ENCODE data around the gene LIPC. TPM values are rescaled to one million over a fixed set of nuclear protein-coding genes. Genes with fewer than 3 reads are reported as not detected.

Gene LIPC
- total and polyA plus RNA-seq, 4 donors: 0.38 to 0.93 (median 0.52) TPM; not detected in 1

GRCh38 chr15:58545307-58546065, 113.7 kb downstream of the LIPC start:
- Histone ChIP-seq H3K4me3 (ENCODE audit: low read length in 2 of 2) (no peak overlapping the region), H3K4me1 (ENCODE audit: control insufficient read depth in 1 of 2, insufficient read depth in 2 of 2, low read length in 2 of 2) (peaks cover 0 to 4% of the 10 kb centered on the region in 2 donors), H3K27ac (ENCODE audit: low read depth in 1 of 2, low read length in 2 of 2) (no peak overlapping the region), H3K36me3 (ENCODE audit: control insufficient read depth in 1 of 2, insufficient read depth in 2 of 2, low read length in 1 of 2) (no peaks in the 10 kb centered on the region), H3K27me3 (ENCODE audit: control insufficient read depth in 1 of 2, insufficient read depth in 2 of 2, low read length in 1 of 2) (no peaks in the 10 kb centered on the region), H3K9me3 (ENCODE audit: control insufficient read depth, low read length) (no peaks in the 10 kb centered on the region)
- intact Hi-C loops (cut with DNase I): loop anchor here in 1 of 2 donors (5.0 kb wide), 1 partner anchor 98 kb away; no protein-coding TSS in a partner anchor
- 93 to 96% methylated on average over 18 of the region's 18 CpGs for WGBS, 2 donors
- ATAC-seq (ENCODE audit: low FRiP score) (no peak), DNase-seq (no peak)

- ATAC-seq (ENCODE audit: low FRiP score): no peak
- Histone ChIP-seq H3K9me3 (ENCODE audit: control insufficient read depth, low read length) (no peaks in the 10 kb centered on the region), H3K27me3 (ENCODE audit: control insufficient read depth in 1 of 2, insufficient read depth in 2 of 2, low read length in 1 of 2) (no peaks in the 10 kb centered on the region), H3K27ac (ENCODE audit: low read depth in 1 of 2, low read length in 2 of 2) (no peak overlapping the region), H3K36me3 (ENCODE audit: control insufficient read depth in 1 of 2, insufficient read depth in 2 of 2, low read length in 1 of 2) (no peaks in the 10 kb centered on the region), H3K4me3 (ENCODE audit: low read length in 2 of 2) (no peak overlapping the region), H3K4me1 (ENCODE audit: control insufficient read depth in 1 of 2, insufficient read depth in 2 of 2, low read length in 2 of 2) (peaks cover 0 to 4% of the 10 kb centered on the region in 2 donors)
- WGBS, 2 donors: 90 to 93% methylated on average over 9 of the region's 9 CpGs
- intact Hi-C loops (cut with DNase I): loop anchor here in 1 of 2 donors (5.0 kb wide), 1 partner anchor 99 kb away; no protein-coding TSS in a partner anchor
- DNase-seq: no peak
Measured at GRCh38 chr15:58546066-58546591, 114.3 kb downstream of the LIPC start.

- peak; percentile 77 to 83 for DNase-seq
- intact Hi-C loops (cut with DNase I): loop anchor here (1.0 to 5.0 kb wide), 2 partner anchors 56 to 100 kb away; no protein-coding TSS in a partner anchor
Measured at GRCh38 chr15:58546635-58547627, 115.1 kb downstream of the LIPC start.

GRCh38 chr15:58547628-58548307, 116.0 kb downstream of the LIPC start:
- WGBS, 2 donors: 91 to 92% methylated on average over 9 of the region's 9 CpGs
- no peaks in the 10 kb centered on the region for H3K9me3 ChIP-seq (ENCODE audit: control insufficient read depth, low read length)
- intact Hi-C loops (cut with DNase I): loop anchor here (1.0 to 5.0 kb wide), 2 partner anchors 56 to 100 kb away; no protein-coding TSS in a partner anchor
- H3K4me3 ChIP-seq (ENCODE audit: low read length in 2 of 2): no peak overlapping the region
- H3K27ac ChIP-seq (ENCODE audit: low read depth in 1 of 2, low read length in 2 of 2): peak overlapping the region in 1 of 2 donors; percentile 25
- no peaks in the 10 kb centered on the region for H3K27me3 ChIP-seq (ENCODE audit: control insufficient read depth in 1 of 2, insufficient read depth in 2 of 2, low read length in 1 of 2)
- peaks cover 0 to 4% of the 10 kb centered on the region in 2 donors for H3K4me1 ChIP-seq (ENCODE audit: control insufficient read depth in 1 of 2, insufficient read depth in 2 of 2, low read length in 2 of 2)
- DNase-seq (no peak), ATAC-seq (ENCODE audit: low FRiP score) (no peak)
- no peaks in the 10 kb centered on the region for H3K36me3 ChIP-seq (ENCODE audit: control insufficient read depth in 1 of 2, insufficient read depth in 2 of 2, low read length in 1 of 2)

More at GRCh38 chr15:58546635-58547627, 115.1 kb downstream of the LIPC start:
- 27 to 30% methylated on average over 13 of the region's 13 CpGs for WGBS, 2 donors
- no peak overlapping the region for H3K4me3 ChIP-seq (ENCODE audit: low read length in 2 of 2)
- peaks cover 0 to 4% of the 10 kb centered on the region in 2 donors for H3K4me1 ChIP-seq (ENCODE audit: control insufficient read depth in 1 of 2, insufficient read depth in 2 of 2, low read length in 2 of 2)
- no peaks in the 10 kb centered on the region for H3K27me3 ChIP-seq (ENCODE audit: control insufficient read depth in 1 of 2, insufficient read depth in 2 of 2, low read length in 1 of 2)
- no peaks in the 10 kb centered on the region for H3K9me3 ChIP-seq (ENCODE audit: control insufficient read depth, low read length)
- H3K27ac ChIP-seq (ENCODE audit: low read depth in 1 of 2, low read length in 2 of 2): peak overlapping the region in 1 of 2 donors; percentile 75
- no peaks in the 10 kb centered on the region for H3K36me3 ChIP-seq (ENCODE audit: control insufficient read depth in 1 of 2, insufficient read depth in 2 of 2, low read length in 1 of 2)
- peak; percentile 70 for ATAC-seq (ENCODE audit: low FRiP score)

- DNase-seq (no peak), ATAC-seq (ENCODE audit: low FRiP score) (no peak)
- Histone ChIP-seq H3K27ac (ENCODE audit: low read depth in 1 of 2, low read length in 2 of 2) (no peak overlapping the region), H3K36me3 (ENCODE audit: control insufficient read depth in 1 of 2, insufficient read depth in 2 of 2, low read length in 1 of 2) (no peaks in the 10 kb centered on the region), H3K4me3 (ENCODE audit: low read length in 2 of 2) (no peak overlapping the region), H3K9me3 (ENCODE audit: control insufficient read depth, low read length) (no peaks in the 10 kb centered on the region), H3K27me3 (ENCODE audit: control insufficient read depth in 1 of 2, insufficient read depth in 2 of 2, low read length in 1 of 2) (no peaks in the 10 kb centered on the region), H3K4me1 (ENCODE audit: control insufficient read depth in 1 of 2, insufficient read depth in 2 of 2, low read length in 2 of 2) (peaks cover 0 to 4% of the 10 kb centered on the region in 2 donors)
- intact Hi-C loops (cut with DNase I): loop anchor here in 1 of 2 donors (5.0 kb wide), 1 partner anchor 101 kb away; no protein-coding TSS in a partner anchor
- 94 to 98% methylated on average over 25 to 26 of the region's 26 CpGs for WGBS, 2 donors
Measured at GRCh38 chr15:58548308-58549012, 116.7 kb downstream of the LIPC start.

- DNase-seq: peak in 1 of 2 donors; percentile 45
- WGBS, 2 donors: 90 to 94% methylated on average over 12 of the region's 12 CpGs
- Histone ChIP-seq H3K4me1 (ENCODE audit: control insufficient read depth in 1 of 2, insufficient read depth in 2 of 2, low read length in 2 of 2) (peaks cover 0 to 4% of the 10 kb centered on the region in 2 donors), H3K36me3 (ENCODE audit: control insufficient read depth in 1 of 2, insufficient read depth in 2 of 2, low read length in 1 of 2) (no peaks in the 10 kb centered on the region), H3K4me3 (ENCODE audit: low read length in 2 of 2) (no peak overlapping the region), H3K27me3 (ENCODE audit: control insufficient read depth in 1 of 2, insufficient read depth in 2 of 2, low read length in 1 of 2) (no peaks in the 10 kb centered on the region), H3K9me3 (ENCODE audit: control insufficient read depth, low read length) (no peaks in the 10 kb centered on the region), H3K27ac (ENCODE audit: low read depth in 1 of 2, low read length in 2 of 2) (no peak overlapping the region)
- intact Hi-C loops (cut with DNase I): loop anchor here in 1 of 2 donors (5.0 kb wide), 1 partner anchor 102 kb away; no protein-coding TSS in a partner anchor
- no peak for ATAC-seq (ENCODE audit: low FRiP score)
Measured at GRCh38 chr15:58549013-58549784, 117.4 kb downstream of the LIPC start.

GRCh38 chr15:58549785-58550074, 117.9 kb downstream of the LIPC start:
- 93 to 94% methylated on average over 7 of the region's 7 CpGs for WGBS, 2 donors
- H3K27me3 ChIP-seq (ENCODE audit: control insufficient read depth in 1 of 2, insufficient read depth in 2 of 2, low read length in 1 of 2): no peaks in the 10 kb centered on the region
- H3K4me1 ChIP-seq (ENCODE audit: control insufficient read depth in 1 of 2, insufficient read depth in 2 of 2, low read length in 2 of 2): peaks cover 0 to 4% of the 10 kb centered on the region in 2 donors
- H3K9me3 ChIP-seq (ENCODE audit: control insufficient read depth, low read length): no peaks in the 10 kb centered on the region
- intact Hi-C loops (cut with DNase I): loop anchor here in 1 of 2 donors (5.0 kb wide), 1 partner anchor 102 kb away; no protein-coding TSS in a partner anchor
- peak in 1 of 2 donors; percentile 15 for DNase-seq
- ATAC-seq (ENCODE audit: low FRiP score): no peak
- no peak overlapping the region for H3K4me3 ChIP-seq (ENCODE audit: low read length in 2 of 2)
- H3K36me3 ChIP-seq (ENCODE audit: control insufficient read depth in 1 of 2, insufficient read depth in 2 of 2, low read length in 1 of 2): no peaks in the 10 kb centered on the region
- no peak overlapping the region for H3K27ac ChIP-seq (ENCODE audit: low read depth in 1 of 2, low read length in 2 of 2)

All from aorta (tissue), 5 donors.